Stimulated activated CD8-positive, alpha-beta memory T cell treated with anti-CD3 and anti-CD28 coated beads, Interleukin-4, amount 100 ng/mL, for 24 hours (primary cell): ENCODE data around the gene ITPK1.

Source experiments
- DNase-seq: peaks from one replicate; pipeline ENCODE4 v3.0.0-alpha.2; 2020; ENCODE audit warnings: low read depth

Gene ITPK1

DNA sequence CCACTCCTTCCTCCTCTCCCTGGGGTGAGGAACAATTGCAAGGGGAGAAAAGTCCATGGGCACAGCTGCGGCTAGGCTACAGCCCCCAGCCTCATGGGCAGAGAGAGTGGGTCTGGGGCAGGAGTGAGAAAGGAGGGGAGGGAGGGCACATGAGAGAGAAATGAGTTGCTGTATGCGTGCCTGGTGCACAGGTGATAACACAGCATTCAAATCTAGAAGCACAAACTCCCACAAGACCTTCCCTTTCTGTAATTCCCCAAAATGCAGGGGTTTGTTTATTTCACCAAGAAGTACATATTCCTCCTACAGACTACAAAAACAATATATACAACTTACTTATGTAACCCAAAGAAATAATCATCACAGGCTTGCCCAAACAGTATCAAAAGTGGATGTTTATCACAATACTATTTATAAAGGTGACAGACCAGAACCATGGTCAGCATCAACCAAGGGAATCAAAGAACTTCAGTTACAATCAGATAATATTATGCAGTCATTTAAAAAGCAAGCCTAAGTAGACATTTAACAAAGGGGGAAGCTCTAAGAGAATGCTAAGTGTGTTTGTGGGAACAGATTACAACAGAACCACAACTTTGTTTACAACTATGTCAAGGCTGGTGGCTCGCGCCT is 54.2 kb downstream of the ITPK1 start:
- DNase-seq = no peak

DNA sequence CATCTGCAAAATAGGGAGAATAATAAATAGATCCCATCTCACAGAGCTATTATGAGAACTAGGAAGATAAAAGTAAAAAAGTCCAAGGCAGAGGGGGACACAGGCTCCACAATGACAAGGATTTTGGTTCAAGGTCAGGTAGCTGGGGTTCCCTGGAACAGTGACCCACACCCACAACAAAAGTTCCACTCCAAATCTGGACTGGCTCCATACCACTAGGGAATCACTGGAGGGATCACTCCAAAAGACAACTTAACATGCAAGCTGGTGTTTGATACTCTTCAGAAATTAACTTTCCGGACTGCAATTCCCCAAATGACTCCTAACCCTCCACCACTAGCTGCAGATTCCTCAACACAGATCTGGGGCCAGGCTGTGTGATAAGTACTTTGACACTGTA is 54.9 kb downstream of the ITPK1 start:
- DNase-seq = no peak

- DNase-seq = no peak
These were observed 55.7 kb downstream of the ITPK1 start for GRCh38 chr14:93059917-93060545.

DNA sequence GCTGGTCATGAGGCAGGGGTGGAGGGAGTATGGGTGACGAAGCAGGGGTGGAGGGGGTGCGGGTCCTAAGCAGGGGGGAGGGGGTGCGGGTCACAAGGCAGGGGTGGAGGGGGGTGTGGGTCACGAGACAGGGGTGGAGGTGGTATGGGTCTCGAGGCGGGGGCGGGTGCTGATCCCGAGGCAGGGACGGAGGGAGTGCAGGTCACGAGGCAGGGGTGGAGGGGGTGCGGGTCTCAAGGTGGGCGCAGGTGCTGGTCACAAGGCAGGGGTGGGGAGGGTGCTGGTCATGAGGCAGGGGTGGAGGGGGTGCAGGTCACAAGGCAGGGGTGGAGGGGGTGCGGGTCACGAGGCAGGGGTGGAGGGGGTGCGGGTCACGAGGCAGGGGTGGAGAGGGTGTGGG is 56.5 kb downstream of the ITPK1 start:
- no peak for DNase-seq

DNA sequence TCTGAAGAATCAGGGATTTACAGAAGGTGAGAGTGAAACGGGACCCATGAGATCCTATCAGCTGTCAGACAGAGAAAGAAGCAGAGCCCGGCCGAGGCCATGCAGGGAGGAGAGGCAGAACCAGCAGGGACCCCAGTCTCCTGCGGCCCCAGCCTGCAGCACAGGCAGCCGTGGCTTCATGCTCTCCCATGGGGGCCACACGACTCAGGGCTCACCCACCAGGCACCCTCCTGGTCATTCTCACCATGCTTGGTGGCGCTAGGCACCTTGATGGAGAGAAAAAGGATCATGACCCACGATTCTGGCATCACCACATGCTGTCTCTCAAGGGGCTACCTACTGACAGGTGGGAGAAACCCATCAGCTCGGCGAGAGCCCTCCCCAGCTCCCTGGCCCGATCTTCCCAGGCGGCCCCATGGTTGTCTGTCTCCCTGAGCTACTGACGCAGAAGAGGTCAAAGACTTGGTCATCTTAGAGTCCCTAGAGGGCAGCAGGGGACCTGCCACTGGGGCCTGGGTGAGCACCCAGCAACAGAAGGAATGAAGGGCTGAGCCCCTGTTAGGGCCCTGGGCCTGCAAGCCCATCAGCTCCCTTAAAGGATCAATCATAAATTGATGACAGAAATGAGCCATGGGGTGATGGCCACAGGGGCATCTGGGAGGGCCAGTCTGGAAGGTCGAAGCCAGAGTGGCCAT is 58.0 kb downstream of the ITPK1 start:
- DNase-seq = no peak

DNA sequence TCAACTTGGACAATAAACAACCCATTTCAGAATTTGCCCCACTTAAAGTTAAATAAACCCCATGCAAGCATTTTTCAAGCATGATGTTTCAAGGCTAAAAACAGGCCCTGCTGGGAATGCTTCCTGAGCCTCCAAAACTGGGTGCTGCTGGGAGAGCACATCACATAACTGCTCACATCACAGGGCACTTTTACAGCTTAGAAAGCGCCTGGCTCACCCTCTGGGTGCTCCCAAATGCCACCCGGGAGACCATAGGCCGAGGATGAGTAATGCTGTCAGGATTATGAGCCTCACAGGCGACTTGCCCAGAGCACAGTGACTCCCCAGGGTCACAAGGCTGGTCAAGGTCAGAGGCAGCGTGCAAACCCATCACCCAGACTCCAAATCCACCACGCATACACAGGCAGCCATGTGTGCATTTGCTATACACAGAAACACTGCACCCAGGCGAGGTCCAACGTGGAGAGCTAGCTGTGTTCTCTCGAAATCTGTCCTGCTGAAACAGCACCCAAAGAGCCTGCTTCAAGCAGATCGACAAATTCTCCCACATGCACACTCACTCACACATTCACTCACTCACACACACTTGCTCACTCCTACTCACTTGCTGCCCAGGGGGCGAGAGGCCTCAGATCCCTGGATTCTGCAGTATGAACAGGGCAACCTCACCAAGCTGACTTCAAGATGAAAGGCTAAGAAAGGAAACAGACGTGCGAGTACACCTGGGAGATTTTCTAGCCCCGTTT is 58.7 kb downstream of the ITPK1 start:
- no peak for DNase-seq

DNA sequence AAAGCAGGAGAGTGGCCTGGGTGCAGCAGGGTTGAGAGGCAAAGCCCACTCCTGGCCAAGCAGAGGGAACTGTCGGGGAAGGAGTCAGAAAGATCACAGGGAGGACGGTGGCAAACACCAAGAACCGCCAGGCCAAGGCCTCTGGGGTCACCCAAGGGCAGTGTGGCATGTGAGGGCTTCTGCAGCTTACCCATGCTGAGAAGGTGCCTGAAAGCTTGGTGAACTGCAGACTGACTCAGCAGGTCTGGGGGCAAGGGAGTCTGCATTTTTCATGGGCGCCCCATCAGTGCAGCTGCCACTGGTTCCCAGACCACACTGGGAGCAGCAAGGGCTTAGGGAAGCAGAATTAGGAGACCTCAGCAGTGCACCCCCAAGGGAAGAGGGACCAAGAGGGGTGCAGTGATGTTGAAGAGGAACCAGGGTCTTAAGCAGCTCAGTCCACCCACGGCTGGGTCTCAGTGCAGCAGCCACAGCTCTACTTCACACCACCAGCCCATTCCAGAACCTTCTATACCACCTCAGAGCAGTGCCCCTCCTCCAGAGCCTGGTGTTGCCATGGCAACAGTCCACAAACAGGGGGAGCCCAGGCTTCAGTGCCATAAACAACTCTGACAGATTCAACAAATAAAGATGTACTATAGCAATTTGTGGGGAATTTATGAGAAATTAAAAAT is 59.4 kb downstream of the ITPK1 start:
- no peak for DNase-seq

GRCh38 chr14:93055651-93056115 is 60.0 kb downstream of the ITPK1 start:
- DNase-seq = no peak

DNA sequence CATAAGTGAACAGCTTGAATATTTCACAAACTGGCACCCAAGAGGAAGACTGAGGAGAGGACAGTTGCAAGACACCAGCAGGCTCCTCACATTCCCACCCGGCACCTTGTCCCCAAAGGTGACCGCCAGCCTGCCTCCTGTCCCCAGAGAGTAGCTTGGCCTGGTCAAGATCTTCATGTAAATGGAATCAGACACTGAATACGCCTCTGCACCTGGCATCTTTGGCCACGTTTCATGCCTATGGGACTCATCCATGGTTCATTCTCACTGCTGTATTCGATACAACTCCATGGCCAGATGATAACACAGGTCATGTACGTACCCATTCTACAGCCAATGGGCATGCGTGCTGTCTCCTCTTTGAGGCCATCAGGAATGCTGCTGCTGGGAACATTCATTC is 60.8 kb downstream of the ITPK1 start:
- no peak for DNase-seq

- DNase-seq = no peak
These were observed 61.7 kb downstream of the ITPK1 start for GRCh38 chr14:93054006-93054405.

GRCh38 chr14:93051600-93052546 is 63.9 kb downstream of the ITPK1 start:
- no peak for DNase-seq

DNA sequence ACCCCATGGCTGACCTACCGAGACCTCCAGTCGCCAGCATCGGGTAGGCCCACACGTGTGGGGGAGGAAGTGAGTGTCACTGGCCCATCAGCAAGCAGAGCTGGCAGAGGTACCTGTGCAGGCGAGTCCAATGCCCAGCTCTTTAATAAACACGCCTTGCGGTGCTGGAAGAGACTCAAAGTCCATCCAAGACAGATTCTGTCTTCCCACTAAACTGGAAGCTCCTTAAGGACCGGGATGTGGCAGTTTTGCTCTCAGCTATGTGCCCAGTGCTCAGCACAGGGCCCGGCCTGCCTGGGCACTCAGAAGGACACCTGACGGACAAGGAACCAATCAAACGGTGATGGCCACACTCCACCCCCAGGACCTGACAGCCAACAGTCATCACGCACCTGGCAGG is 65.0 kb downstream of the ITPK1 start:
- no peak for DNase-seq

DNA sequence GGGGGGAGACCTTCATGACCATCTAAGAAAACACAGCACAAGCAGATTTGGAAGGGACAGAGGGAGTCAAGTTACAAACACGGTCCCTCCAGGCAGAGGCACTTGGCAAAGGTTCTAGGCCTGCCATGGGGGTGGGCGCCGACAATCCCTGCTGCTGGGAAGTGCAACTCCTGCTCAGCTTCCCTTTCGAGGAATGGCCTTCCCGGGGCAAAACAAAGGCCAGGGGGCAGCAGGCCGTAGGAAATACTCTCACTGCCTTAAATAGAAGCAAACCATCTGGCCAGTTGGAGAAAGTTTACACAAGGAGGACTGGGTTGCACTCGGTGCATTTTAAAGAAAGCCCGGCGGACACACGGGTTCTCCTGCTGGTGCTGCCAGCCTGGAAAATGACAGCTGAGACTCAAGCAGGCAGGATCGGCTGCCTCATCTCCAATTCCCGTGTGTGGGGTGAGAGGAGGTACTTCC is 65.8 kb downstream of the ITPK1 start:
- DNase-seq = no peak

DNA sequence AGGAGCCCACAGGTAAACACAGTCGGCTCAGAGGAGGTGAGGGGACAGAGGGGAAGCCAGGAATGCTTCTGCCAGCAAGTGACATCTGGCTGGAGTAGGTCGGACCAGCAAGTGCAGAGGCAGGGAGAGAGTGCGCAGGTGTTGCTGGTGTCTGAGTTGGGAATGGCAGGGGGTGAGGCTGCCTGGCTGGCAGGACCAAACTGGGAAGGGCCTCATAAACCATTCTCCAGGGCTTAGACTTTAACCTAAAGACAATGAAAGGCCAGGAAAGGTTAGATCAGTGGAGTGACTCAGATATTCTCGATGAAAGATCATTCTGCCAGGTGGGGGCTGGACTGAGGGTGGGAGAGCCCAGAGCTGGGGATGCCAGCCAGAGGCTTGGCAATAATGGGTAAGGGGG is 66.4 kb downstream of the ITPK1 start:
- no peak for DNase-seq

DNA sequence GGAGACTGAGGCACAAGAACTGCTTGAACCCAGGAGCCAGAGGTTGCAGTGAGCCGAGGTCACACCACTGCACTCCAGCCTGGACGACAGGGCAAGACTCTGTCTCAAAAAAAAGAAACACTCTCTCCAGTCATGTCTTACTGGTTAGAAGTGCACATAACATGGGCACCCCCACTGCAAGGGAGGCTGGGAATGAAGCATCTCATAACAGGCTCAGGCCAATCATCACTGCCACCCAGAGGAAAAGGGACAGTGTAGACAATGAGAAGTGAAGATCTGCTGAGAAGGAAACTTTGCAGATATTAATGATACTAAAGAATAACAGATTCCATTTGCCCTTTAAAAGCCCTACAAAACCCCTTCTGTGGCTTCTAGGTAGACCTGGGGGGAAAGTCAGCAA is 66.9 kb downstream of the ITPK1 start:
- no peak for DNase-seq

GRCh38 chr14:93047661-93048060 is 68.1 kb downstream of the ITPK1 start:
- no peak for DNase-seq

GRCh38 chr14:93047157-93047556 is 68.6 kb downstream of the ITPK1 start:
- no peak for DNase-seq

- DNase-seq = no peak
These were observed 69.0 kb downstream of the ITPK1 start for GRCh38 chr14:93046705-93047050.

- no peak for DNase-seq
These were observed 69.6 kb downstream of the ITPK1 start for GRCh38 chr14:93045965-93046704.

- DNase-seq = no peak
These were observed 70.5 kb downstream of the ITPK1 start for GRCh38 chr14:93045211-93045674.
